HL-60 (cell line): ENCODE measurements around the gene TPRN.
"Not testable (repeated sequence)": the region's sequence is repeated elsewhere in the genome, so short reads cannot be mapped to it uniquely, and the experiment has no call there.

ENCODE experiments used
- DNase-seq, 2 experiments: peaks; one replicate each; pipeline ENCODE4 v3.0.0-alpha.2; 2010 to 2020; ENCODE audit warnings: low read depth in 1 of 2, low spot score in 1 of 2
- H3K27ac ChIP-seq: fragments of 250-450 bp; sonication (Bioruptor Pico); replicated peaks from 2 replicates; pipeline ENCODE4 v1.5.1; 2020; ENCODE audit warnings: mild to moderate bottlenecking, moderate library complexity
- H3K27me3 ChIP-seq: fragments of 250-450 bp; sonication (Bioruptor Pico); 2 replicates; pipeline ENCODE4 v1.5.1; 2021; ENCODE audit warnings: mild to moderate bottlenecking, moderate library complexity; ENCODE audit not compliant: insufficient read depth, poor library complexity, severe bottlenecking
- H3K4me3 ChIP-seq: replicated peaks from 2 replicates; pipeline ENCODE4 v1.5.1; 2011; ENCODE audit warnings: mild to moderate bottlenecking, control low read depth, low read length; ENCODE audit not compliant: insufficient read depth
- GABPA ChIP-seq: IDR thresholded peaks from 2 replicates; pipeline ENCODE4 v1.6.1; 2012; ENCODE audit warnings: low read depth
- POLR2AphosphoS5 ChIP-seq: IDR thresholded peaks from 2 replicates; pipeline ENCODE4 v1.6.1; 2012; ENCODE audit warnings: low read depth
- SPI1 ChIP-seq: IDR thresholded peaks from 2 replicates; pipeline ENCODE4 v1.6.1; 2012; ENCODE audit warnings: low read depth, mild to moderate bottlenecking, borderline replicate concordance
- TF ChIP-seq, protein P1 (sequence below): IDR thresholded peaks from 2 replicates; pipeline ENCODE4 v1.6.1; 2012; ENCODE audit warnings: low read depth; ENCODE audit not compliant: insufficient replicate concordance
- TF ChIP-seq, protein P2 (sequence below): IDR thresholded peaks from one replicate; pipeline ENCODE4 v1.5.1; 2011; ENCODE audit warnings: low read length, control low read depth, inconsistent platforms; ENCODE audit not compliant: insufficient read depth

TPRN gene

DNA sequence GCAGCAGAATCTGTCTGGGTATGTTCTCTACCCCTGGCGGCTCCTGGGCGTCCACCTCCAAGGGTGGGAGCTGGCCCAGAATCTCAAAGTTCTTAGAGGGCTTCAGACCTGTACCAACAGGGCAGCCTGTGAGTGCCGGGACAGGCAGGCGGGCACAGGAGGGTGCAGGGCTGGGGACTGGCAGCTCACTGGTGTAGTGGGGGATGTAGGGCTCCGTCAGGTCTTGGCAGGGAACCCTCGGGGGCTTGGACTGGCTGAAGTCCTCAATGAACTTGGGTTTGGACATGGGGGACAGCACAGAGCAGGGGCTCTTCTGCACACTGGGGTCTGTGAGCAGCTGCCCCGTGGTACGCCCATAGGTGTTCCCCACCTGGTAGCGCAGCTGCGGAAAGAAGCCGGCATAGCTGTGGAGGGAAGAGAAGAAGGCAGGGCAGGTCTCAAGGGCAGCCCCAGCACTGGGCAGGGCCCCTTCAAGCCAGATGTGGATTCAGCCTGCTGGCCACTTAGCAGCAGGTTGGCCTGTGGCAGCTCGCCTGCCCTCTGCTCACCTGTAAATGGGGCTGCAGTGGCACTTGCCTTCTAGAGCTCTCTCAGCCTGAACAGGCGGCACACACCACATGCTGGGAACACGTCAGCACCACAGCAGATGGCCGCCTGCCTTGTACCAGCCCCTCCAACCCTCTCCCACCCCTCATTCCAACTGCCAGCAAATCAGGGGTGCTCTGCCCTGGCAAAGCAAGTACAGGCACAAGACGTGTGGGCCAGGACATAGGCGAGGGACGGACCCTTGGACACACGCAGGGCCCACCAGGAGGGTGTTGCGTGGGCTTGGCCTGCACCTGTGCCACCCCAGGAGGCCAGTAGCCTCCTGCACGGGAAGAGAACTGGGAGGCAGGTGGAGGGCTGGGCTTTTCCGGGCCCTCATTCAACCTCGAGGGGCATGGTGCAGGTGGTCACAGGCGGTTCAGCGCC, 45.2 kb upstream of the TPRN start:
- H3K4me3 ChIP-seq: no peak overlapping the region
- TF ChIP-seq GABPA: no peak
- no peak for TF ChIP-seq POLR2AphosphoS5
- TF ChIP-seq SPI1: no peak
- TF ChIP-seq, protein P1, sequence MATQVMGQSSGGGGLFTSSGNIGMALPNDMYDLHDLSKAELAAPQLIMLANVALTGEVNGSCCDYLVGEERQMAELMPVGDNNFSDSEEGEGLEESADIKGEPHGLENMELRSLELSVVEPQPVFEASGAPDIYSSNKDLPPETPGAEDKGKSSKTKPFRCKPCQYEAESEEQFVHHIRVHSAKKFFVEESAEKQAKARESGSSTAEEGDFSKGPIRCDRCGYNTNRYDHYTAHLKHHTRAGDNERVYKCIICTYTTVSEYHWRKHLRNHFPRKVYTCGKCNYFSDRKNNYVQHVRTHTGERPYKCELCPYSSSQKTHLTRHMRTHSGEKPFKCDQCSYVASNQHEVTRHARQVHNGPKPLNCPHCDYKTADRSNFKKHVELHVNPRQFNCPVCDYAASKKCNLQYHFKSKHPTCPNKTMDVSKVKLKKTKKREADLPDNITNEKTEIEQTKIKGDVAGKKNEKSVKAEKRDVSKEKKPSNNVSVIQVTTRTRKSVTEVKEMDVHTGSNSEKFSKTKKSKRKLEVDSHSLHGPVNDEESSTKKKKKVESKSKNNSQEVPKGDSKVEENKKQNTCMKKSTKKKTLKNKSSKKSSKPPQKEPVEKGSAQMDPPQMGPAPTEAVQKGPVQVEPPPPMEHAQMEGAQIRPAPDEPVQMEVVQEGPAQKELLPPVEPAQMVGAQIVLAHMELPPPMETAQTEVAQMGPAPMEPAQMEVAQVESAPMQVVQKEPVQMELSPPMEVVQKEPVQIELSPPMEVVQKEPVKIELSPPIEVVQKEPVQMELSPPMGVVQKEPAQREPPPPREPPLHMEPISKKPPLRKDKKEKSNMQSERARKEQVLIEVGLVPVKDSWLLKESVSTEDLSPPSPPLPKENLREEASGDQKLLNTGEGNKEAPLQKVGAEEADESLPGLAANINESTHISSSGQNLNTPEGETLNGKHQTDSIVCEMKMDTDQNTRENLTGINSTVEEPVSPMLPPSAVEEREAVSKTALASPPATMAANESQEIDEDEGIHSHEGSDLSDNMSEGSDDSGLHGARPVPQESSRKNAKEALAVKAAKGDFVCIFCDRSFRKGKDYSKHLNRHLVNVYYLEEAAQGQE: no peak
- TF ChIP-seq, protein P2, sequence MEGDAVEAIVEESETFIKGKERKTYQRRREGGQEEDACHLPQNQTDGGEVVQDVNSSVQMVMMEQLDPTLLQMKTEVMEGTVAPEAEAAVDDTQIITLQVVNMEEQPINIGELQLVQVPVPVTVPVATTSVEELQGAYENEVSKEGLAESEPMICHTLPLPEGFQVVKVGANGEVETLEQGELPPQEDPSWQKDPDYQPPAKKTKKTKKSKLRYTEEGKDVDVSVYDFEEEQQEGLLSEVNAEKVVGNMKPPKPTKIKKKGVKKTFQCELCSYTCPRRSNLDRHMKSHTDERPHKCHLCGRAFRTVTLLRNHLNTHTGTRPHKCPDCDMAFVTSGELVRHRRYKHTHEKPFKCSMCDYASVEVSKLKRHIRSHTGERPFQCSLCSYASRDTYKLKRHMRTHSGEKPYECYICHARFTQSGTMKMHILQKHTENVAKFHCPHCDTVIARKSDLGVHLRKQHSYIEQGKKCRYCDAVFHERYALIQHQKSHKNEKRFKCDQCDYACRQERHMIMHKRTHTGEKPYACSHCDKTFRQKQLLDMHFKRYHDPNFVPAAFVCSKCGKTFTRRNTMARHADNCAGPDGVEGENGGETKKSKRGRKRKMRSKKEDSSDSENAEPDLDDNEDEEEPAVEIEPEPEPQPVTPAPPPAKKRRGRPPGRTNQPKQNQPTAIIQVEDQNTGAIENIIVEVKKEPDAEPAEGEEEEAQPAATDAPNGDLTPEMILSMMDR: no peak
- H3K27me3 ChIP-seq: no peaks in the 10 kb centered on the region
- DNase-seq: no peak
- no peak overlapping the region for H3K27ac ChIP-seq

DNA sequence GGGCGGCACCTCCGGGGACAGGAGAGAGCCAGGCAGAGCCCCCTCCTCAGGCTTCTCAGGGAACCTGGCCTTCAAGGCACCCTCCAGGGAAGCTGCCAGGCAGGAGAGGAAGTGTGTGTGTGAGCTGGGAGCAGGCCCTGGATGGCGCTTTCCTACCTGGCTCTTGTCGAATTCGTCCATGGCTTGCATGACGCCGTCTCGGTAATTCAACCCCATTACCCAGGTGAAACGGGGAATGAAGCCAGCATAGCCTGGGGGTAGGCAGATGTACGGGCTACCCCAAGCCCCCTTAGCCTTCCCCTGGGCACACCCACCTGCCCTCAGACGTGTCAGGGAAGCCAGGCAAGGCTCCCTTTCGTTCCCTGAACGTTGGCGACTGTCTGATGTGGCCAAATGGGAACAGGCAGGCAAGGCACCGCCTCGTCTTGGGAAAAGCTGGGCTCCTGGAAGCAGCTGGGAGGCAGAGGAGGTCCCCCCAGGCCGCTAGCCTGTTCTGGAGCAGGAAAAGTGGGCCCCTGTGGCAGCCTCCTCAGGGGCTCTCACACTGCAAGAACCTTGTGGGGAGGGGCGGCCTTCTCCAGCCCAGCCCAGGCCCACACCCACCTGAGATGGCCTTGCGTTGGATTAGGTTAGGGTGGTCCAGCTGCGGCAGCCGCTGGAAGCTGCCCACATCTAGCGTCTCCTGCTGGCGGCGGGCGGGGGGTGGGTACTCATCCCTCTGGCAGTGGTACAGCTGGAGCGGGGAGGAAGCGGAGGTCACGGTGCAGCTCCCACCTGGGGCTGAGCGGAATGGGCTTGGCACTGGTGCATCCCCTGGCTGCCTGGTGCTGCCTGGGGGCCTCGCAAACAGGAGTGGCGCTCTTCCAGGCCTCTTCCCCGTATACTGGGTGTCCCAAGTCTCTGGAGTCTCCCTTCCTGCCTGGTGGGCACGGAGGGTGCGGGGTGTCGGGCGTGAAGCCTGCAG, 44.2 kb upstream of the TPRN start:
- TF ChIP-seq SPI1: no peak
- TF ChIP-seq, protein P2: no peak
- no peak for TF ChIP-seq POLR2AphosphoS5
- TF ChIP-seq, protein P1: no peak
- Histone ChIP-seq H3K4me3 (no peak overlapping the region), H3K27ac (no peak overlapping the region), H3K27me3 (no peaks in the 10 kb centered on the region)
- DNase-seq: no peak

DNA sequence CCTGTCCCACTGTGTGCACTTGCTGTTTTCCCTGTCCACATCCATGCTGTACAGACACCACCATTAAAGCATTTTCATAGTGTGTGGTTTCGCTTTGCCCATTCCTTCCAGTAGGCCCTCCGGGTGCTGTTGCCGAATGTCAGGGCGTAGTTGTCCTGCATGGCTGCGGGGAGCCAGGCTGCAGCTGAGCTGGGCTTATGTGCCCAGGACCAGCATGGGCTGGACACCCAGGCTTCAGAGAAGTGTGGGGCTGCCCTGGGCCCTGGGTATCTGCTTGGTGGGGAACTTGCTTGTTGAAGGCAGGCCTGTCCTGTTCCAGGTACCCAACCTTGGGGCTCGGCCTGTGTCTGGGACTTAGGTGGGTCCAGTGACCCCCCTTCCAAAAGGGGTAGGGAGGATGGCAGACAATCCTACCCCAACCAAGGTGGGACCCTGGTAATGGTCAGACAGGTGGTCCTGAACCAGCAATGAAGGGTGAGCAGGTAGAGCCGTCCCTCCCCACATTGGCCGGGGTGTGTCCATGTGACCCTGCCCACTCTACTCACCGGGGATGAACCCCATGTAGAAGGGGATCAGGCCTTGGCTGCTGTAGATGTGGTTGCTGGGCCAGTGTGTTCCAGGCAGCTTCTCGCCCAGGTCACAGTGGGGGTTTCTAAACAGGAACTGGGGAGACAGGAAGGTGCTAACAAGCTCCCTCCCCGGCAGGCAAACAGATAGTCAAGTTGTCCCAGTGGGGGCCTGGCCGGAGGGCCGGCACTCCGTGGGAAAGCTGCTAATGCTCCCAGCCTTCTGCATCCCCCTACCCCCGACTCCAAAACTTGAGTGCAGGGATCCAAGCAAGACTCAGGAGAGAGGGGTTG, 43.3 kb upstream of the TPRN start:
- Histone ChIP-seq H3K27ac (no peak overlapping the region), H3K4me3 (no peak overlapping the region), H3K27me3 (no peaks in the 10 kb centered on the region)
- TF ChIP-seq POLR2AphosphoS5: peak; percentile 80
- TF ChIP-seq, protein P1: no peak
- TF ChIP-seq GABPA: peak; percentile 40; the same call in 1 of the 2 replicates
- TF ChIP-seq, protein P2: no peak
- peak in 1 of 2 experiments; percentile 48 for DNase-seq

DNA sequence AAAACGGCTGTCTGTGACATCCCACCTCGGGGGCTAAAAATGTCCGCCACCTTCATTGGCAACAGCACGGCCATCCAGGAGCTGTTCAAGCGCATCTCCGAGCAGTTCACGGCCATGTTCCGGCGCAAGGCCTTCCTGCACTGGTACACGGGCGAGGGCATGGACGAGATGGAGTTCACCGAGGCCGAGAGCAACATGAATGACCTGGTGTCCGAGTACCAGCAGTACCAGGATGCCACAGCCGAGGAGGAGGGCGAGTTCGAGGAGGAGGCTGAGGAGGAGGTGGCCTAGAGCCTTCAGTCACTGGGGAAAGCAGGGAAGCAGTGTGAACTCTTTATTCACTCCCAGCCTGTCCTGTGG, 42.7 kb upstream of the TPRN start:
- H3K4me3 ChIP-seq, H3K27me3 ChIP-seq, DNase-seq, H3K27ac ChIP-seq: not testable (repeated sequence)
